MCF 10A (cell line): Measurements from ENCODE around the gene ZNF761. TPM values are rescaled to one million over a fixed set of nuclear protein-coding genes. Genes with fewer than 3 reads are reported as not detected.
A peak's percentile ranks its signal among the peaks of the same experiment; 100 is the strongest.

ENCODE experiments used
- Bru-seq: library from RNA; stranded (reverse); fragments of 400-500 nt; gene quantifications from one replicate; lab custom pipeline; 2021; lab: Mats Ljungman, UMichigan
- BruChase-seq, 2 experiments: library from RNA; stranded (reverse); fragments of 400-500 nt; gene quantifications; one replicate each; lab custom pipeline; 2021; lab: Mats Ljungman, UMichigan
- BruUV-seq: library from RNA; stranded (reverse); fragments of 400-500 nt; replicated peaks from 2 replicates; lab custom pipeline; 2021; lab: Mats Ljungman, UMichigan
- CTCF ChIA-PET: fragments of 300-600 bp; sonication (Branson Sonifier 250); formaldehyde crosslinking; extraction: SDS; loops from one replicate; lab custom pipeline; 2021; ENCODE audit warnings: antibody characterized with exemption, inconsistent platforms; lab: Yijun Ruan, JAX
- POLR2A ChIA-PET: fragments of 300-600, 350-650 bp; sonication (Branson Sonifier 250); formaldehyde crosslinking; extraction: SDS; loops from one replicate; lab custom pipeline; 2020; ENCODE audit warnings: antibody characterized with exemption, inconsistent platforms; lab: Yijun Ruan, JAX
- DNase-seq: peaks from one replicate; pipeline ENCODE4 v3.0.0-alpha.2; 2018; ENCODE audit not compliant: unreplicated experiment
- H3K27ac Mint-ChIP-seq: one replicate; pipeline ENCODE4 v1.8.0; 2022; ENCODE audit warnings: mild to moderate bottlenecking, low read depth, mixed read lengths; ENCODE audit not compliant: unreplicated experiment
- H3K27me3 Mint-ChIP-seq: one replicate; pipeline ENCODE4 v1.8.0; 2022; ENCODE audit warnings: mixed read lengths; ENCODE audit not compliant: insufficient read depth, unreplicated experiment
- H3K36me3 Mint-ChIP-seq: one replicate; pipeline ENCODE4 v1.8.0; 2022; ENCODE audit warnings: mild to moderate bottlenecking, moderate library complexity, mixed read lengths; ENCODE audit not compliant: insufficient read depth, unreplicated experiment
- H3K4me1 Mint-ChIP-seq: one replicate; pipeline ENCODE4 v1.8.0; 2022; ENCODE audit warnings: mixed read lengths; ENCODE audit not compliant: insufficient read depth, unreplicated experiment
- H3K4me3 Mint-ChIP-seq: one replicate; pipeline ENCODE4 v1.8.0; 2022; ENCODE audit warnings: mild to moderate bottlenecking, moderate library complexity, mixed read lengths; ENCODE audit not compliant: unreplicated experiment
- H3K9me3 Mint-ChIP-seq: one replicate; pipeline ENCODE4 v1.8.0; 2022; ENCODE audit warnings: mixed read lengths; ENCODE audit not compliant: unreplicated experiment
- CTCF ChIP-seq: fragments of 200-600 bp; IDR thresholded peaks from one replicate; pipeline ENCODE4 v1.8.0; 2022; ENCODE audit warnings: antibody characterized with exemption, mild to moderate bottlenecking; ENCODE audit not compliant: unreplicated experiment
- intact Hi-C: fragments of 100-400 bp; cut with micrococcal nuclease; formaldehyde crosslinking; loops from 2 replicates; pipeline ENCODE4 v1.14.1; 2022
- long read RNA-seq: library from polyadenylated mRNA; stranded (forward); transcript quantifications from one replicate; pipeline ENCODE4 v2.0.0, GENCODE V29; 2022
- total RNA-seq: library from RNA; stranded (reverse); gene quantifications from 2 replicates; pipeline ENCODE4 v1.2.3, GENCODE V29; 2022

ZNF761 gene
- total RNA-seq (9.1 and 12.0 TPM in 2 replicates), Bru-seq, nascent RNA (percentile 67 among the genes with signal in this experiment), BruChase-seq, experiment 1, labeled RNA remaining after a 6-hour chase (percentile 88 among the genes with signal in this experiment), BruChase-seq, experiment 2, labeled RNA remaining after a 2-hour chase (percentile 83 among the genes with signal in this experiment)
- long read RNA-seq, partial matches to known transcripts: 3 of 24 reads
- long read RNA-seq, other reads (novel, unspliced or antisense): 19 of 24 reads

GRCh38 chr19:53431399-53432087 is at the start of gene ZNF761:
TSS of gene ZNF761 (plus strand) at chr19:53431984. CDS start at chr19:53447269, 15,285 bp downstream.
- Mint-ChIP-seq H3K36me3 (peaks cover 15% of the 10 kb centered on the region), H3K9me3 (peaks cover 8% of the 10 kb centered on the region)
- BruUV-seq: no TSS peak

GRCh38 chr19:53388168-53388567 is 43.6 kb upstream of the ZNF761 start:
- H3K27ac Mint-ChIP-seq: no peak overlapping the region
- no peak for TF ChIP-seq CTCF
- ChIA-PET CTCF (interaction anchor here (0.6 to 1.1 kb wide), 3 partner anchors 8 to 207 kb away, joined by 3 to 4 read pairs (median 3); no protein-coding TSS in a partner anchor), POLR2A (interaction anchor here (0.9 kb wide), 1 partner anchor 16 kb away, joined by 3 read pairs; no protein-coding TSS in a partner anchor)
- no peak overlapping the region for H3K4me3 Mint-ChIP-seq
- no peak for DNase-seq
- H3K4me1 Mint-ChIP-seq: no peaks in the 10 kb centered on the region
- BruUV-seq: no TSS peak
- no peaks in the 10 kb centered on the region for H3K27me3 Mint-ChIP-seq
- peaks cover 11% of the 10 kb centered on the region for H3K36me3 Mint-ChIP-seq
- peaks cover 23% of the 10 kb centered on the region for H3K9me3 Mint-ChIP-seq
- intact Hi-C loops: no loop called here

More at GRCh38 chr19:53431399-53432087, at the start of gene ZNF761:
- Mint-ChIP-seq H3K27me3 (no peaks in the 10 kb centered on the region), H3K27ac (peak within 1 kb of the TSS; percentile 90), H3K4me1 (peaks cover 10% of the 10 kb centered on the region), H3K4me3 (peak within 1 kb of the TSS; percentile 78)
- intact Hi-C loops: no loop called here
- TF ChIP-seq CTCF: peak; percentile 39
- ChIA-PET POLR2A (interaction anchor here (0.6 to 1.9 kb wide), 9 partner anchors 10 to 1517 kb away, joined by 3 to 7 read pairs (median 3); partner anchors contain the start of genes ZNF765 and ZNF845), CTCF (no interaction called here)
- DNase-seq: peak; percentile 92

DNA sequence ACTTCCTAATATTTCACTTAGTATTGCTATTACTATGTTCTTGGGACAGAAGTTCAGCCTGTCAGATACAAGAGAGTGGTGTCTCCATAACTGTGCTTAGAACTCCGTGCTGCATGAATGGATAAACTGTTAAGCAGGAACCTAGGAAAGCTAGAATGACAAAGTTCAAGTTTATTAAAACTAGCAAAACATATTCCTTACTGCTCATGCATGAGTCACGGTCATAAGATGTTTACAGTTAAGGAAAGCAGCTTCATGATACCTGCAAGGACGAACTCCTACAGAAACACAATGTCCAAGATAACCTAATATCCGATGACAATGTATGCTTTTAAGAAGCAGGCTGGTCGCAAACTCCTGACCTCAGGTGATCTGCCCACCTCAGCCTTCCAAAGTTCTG is 42.9 kb upstream of the ZNF761 start:
- Mint-ChIP-seq H3K27me3 (no peaks in the 10 kb centered on the region), H3K4me1 (no peaks in the 10 kb centered on the region), H3K36me3 (peaks cover 11% of the 10 kb centered on the region), H3K9me3 (peaks cover 24% of the 10 kb centered on the region), H3K4me3 (no peak overlapping the region), H3K27ac (no peak overlapping the region)
- POLR2A ChIA-PET: no interaction called here
- no peak for TF ChIP-seq CTCF
- no peak for DNase-seq
- BruUV-seq: no TSS peak
- CTCF ChIA-PET: interaction anchor here (0.6 to 1.1 kb wide), 2 partner anchors 9 to 877 kb away, joined by 4 read pairs; no protein-coding TSS in a partner anchor
- intact Hi-C loops: no loop called here

DNA sequence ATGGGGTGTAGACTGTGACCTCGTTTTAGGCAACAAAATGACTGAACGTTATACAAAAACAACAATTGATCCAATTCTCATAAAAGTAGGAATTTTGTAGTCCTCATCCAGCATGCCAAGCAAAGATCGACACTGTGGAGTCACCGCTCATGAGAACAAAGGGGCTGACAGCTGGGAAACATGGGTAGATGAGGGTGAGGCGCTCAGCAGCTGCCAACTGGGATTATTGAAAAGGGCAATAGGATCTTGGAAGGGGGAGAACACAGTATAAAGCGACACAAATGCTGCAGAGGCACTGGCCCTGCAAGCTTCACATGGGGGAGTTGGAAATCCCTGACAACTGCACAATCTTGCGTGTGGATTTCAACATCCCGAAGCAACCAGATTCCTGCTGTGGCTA is 42.2 kb upstream of the ZNF761 start:
- ChIA-PET CTCF (no interaction called here), POLR2A (no interaction called here)
- H3K9me3 Mint-ChIP-seq: peaks cover 21% of the 10 kb centered on the region
- H3K27me3 Mint-ChIP-seq: no peaks in the 10 kb centered on the region
- H3K4me3 Mint-ChIP-seq: no peak overlapping the region
- H3K27ac Mint-ChIP-seq: no peak overlapping the region
- no TSS peak for BruUV-seq
- no peak for DNase-seq
- no peaks in the 10 kb centered on the region for H3K4me1 Mint-ChIP-seq
- peaks cover 11% of the 10 kb centered on the region for H3K36me3 Mint-ChIP-seq
- intact Hi-C loops: no loop called here
- TF ChIP-seq CTCF: no peak
